Measurements from ENCODE around the gene MRPS31. TPM values are rescaled to one million over a fixed set of nuclear protein-coding genes. Genes with fewer than 3 reads are reported as not detected.

Gene MRPS31
- total RNA-seq, 4 donors from 2014 or later, result 26.9 to 34.9 (median 32.3) TPM

DNA sequence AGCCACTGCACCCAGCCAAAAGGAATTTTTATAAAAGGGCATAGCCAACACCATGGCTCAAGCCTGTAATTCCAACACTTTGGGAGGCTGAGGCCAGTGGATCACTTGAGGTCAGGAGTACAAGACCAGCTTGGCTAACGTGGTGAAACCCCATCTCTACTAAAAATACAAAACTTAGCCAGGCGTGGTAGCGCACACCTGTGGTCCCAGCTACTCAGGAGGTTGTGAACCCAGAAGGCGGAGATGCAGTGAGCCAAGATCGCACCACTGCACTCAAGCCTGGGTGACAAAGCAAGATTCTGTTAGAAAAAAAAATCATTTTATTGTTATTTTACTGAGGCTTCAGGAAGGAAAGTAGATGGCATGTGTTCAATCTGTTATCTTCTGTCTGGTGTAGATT lies 73.3 kb downstream of the MRPS31 start:
- no peak overlapping the region for H3K4me3 ChIP-seq (replicated peaks in 1 of 3)
- H3K36me3 ChIP-seq, result no peaks in the 10 kb centered on the region
- intact Hi-C loops (cut with DNase I), result no loop called here
- no peaks in the 10 kb centered on the region for H3K9me3 ChIP-seq
- no peak for TF ChIP-seq POLR2A (IDR thresholded peaks at IDR 0.05)
- TF ChIP-seq, protein P1, sequence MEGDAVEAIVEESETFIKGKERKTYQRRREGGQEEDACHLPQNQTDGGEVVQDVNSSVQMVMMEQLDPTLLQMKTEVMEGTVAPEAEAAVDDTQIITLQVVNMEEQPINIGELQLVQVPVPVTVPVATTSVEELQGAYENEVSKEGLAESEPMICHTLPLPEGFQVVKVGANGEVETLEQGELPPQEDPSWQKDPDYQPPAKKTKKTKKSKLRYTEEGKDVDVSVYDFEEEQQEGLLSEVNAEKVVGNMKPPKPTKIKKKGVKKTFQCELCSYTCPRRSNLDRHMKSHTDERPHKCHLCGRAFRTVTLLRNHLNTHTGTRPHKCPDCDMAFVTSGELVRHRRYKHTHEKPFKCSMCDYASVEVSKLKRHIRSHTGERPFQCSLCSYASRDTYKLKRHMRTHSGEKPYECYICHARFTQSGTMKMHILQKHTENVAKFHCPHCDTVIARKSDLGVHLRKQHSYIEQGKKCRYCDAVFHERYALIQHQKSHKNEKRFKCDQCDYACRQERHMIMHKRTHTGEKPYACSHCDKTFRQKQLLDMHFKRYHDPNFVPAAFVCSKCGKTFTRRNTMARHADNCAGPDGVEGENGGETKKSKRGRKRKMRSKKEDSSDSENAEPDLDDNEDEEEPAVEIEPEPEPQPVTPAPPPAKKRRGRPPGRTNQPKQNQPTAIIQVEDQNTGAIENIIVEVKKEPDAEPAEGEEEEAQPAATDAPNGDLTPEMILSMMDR (IDR thresholded peaks at IDR 0.05), result no peak
- WGBS, 2 donors, result 27 to 43% methylated on average over 5 of the region's 5 CpGs
- peak; percentile 78 to 81 for DNase-seq
- peak overlapping the region in 1 of 3 donors; percentile 28 for H3K27ac ChIP-seq
- H3K27me3 ChIP-seq, result no peaks in the 10 kb centered on the region
- peaks cover 0 to 4% of the 10 kb centered on the region in 2 donors for H3K4me1 ChIP-seq

DNA sequence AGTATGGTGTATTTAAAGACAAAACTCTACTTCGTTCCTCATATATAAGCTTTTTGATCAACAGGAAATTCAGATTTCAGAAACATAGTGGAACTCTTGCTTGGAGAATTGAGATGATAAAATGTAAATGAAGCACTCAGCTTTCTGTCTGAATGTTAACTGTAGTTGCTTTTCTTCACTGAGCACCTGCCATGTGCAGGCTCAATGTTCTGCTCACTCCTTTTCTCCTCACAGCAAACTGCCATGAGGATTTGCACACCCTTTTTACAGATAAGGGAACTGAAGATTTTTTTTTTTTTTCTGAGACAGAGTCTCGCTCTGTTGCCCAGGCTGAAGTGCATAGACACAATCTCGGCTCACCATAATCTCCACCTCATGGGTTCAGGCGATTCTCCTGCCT lies 76.6 kb downstream of the MRPS31 start:
- Histone ChIP-seq H3K27me3 (no peaks in the 10 kb centered on the region), H3K36me3 (no peaks in the 10 kb centered on the region), H3K4me3 (replicated peaks in 1 of 3) (no peak overlapping the region), H3K4me1 (peaks cover 0 to 4% of the 10 kb centered on the region in 2 donors), H3K9me3 (no peaks in the 10 kb centered on the region), H3K27ac (no peak overlapping the region)
- DNase-seq, result no peak
- TF ChIP-seq, protein P1 (IDR thresholded peaks at IDR 0.05), result no peak
- TF ChIP-seq POLR2A (IDR thresholded peaks at IDR 0.05), result no peak
- intact Hi-C loops (cut with DNase I), result no loop called here
- 94 to 96% methylated on average over 4 of the region's 4 CpGs for WGBS, 2 donors

DNA sequence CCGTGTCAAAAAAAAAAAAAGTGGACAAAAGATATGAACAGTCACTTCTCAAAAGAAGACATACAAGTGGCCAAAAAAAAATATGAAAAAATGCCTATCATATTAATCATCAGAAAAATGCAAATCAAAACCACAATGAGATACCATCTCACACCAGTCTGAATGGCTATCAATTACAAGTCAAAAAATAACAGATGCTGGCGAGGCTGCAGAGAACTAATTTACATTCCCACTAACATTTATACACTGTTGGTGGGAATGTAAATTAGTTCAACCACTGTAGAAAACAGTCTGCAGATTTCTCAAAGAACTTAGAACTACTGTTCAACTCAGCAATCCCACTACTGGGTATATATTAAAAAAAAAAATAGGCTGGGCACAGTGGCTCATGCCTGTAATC lies 78.0 kb downstream of the MRPS31 start:
- 79 to 81% methylated on average over 2 of the region's 2 CpGs for WGBS, 2 donors

DNA sequence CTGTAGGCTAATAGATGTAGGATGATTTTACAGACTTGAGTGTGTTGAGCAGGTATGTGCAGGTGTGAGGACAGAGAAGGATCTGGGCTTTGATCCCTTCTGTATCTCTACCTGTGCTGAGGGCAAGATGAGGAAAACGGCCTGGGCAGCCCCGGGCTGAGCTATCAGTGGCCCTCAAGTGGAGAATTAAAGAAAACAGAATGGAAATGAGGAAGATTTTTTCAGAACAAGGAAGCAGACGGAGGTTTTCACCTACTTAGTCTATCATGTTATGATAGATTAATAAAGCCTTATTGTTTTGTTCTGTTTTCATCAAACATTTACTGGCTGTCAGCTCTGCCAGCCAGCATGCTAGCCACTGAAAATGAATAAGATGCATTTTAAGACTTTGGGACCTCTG lies 82.2 kb downstream of the MRPS31 start:
- no peak for DNase-seq
- Histone ChIP-seq H3K4me1 (no peaks in the 10 kb centered on the region), H3K4me3 (replicated peaks in 1 of 3) (no peak overlapping the region), H3K9me3 (no peaks in the 10 kb centered on the region), H3K36me3 (no peaks in the 10 kb centered on the region), H3K27me3 (no peaks in the 10 kb centered on the region), H3K27ac (no peak overlapping the region)
- TF ChIP-seq, protein P1 (IDR thresholded peaks at IDR 0.05), result no peak
- TF ChIP-seq POLR2A (IDR thresholded peaks at IDR 0.05), result no peak
- 44 to 61% methylated on average over 3 of the region's 3 CpGs for WGBS, 2 donors
- intact Hi-C loops (cut with DNase I), result loop anchor here (10.0 kb wide), 2 partner anchors 744 to 1004 kb away; no protein-coding TSS in a partner anchor

More for the DNA sequence above, 78.0 kb downstream of the MRPS31 start:
- DNase-seq, result no peak
- intact Hi-C loops (cut with DNase I), result no loop called here
- H3K4me3 ChIP-seq (replicated peaks in 1 of 3), result no peak overlapping the region
- no peaks in the 10 kb centered on the region for H3K9me3 ChIP-seq
- H3K36me3 ChIP-seq, result no peaks in the 10 kb centered on the region
- peaks cover 0 to 2% of the 10 kb centered on the region in 2 donors for H3K4me1 ChIP-seq
- TF ChIP-seq POLR2A (IDR thresholded peaks at IDR 0.05), result no peak
- TF ChIP-seq, protein P1 (IDR thresholded peaks at IDR 0.05), result no peak
- H3K27ac ChIP-seq, result no peak overlapping the region
- H3K27me3 ChIP-seq, result no peaks in the 10 kb centered on the region

DNA sequence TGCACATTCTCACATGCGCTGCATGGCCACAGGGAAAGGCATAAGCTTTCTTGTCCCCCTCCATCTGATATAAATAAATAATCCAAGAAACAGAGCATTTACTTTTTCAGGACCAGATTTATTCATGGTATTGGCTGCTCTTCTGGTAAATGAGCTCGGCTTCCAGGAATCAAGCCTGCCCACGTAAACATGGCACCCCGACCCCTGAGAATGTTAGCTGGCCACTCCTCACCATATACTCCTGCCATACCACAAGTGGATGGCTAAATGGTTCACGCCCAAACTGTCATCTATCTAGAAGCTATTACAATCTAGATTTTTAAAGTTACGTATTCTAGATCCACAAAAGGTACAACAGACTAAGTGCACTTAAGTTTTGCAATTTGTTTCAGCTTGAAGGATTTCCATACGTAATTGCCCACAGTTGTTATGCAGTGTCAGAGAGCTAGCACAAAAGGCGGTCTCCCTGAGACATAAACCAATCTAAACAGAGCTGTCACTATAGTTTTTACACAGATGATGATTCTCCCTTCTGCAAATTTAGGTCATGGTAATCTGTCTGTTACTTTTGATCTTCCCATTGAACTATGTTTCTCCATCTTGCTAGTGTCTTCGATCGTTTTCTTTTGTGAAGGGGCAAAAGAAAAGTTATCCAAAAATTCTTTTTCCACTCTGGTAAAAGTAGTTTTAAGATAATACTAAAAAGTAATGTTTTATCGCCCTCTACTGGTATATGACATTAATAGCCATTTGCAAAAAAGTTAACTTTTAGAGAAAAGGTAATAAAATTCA lies 88.3 kb downstream of the MRPS31 start:
- DNase-seq, result no peak
- no peaks in the 10 kb centered on the region for H3K9me3 ChIP-seq
- no peak overlapping the region for H3K4me3 ChIP-seq (replicated peaks in 1 of 3)
- WGBS, 2 donors, result 59 to 60% methylated on average over 11 of the region's 11 CpGs
- intact Hi-C loops (cut with DNase I), result loop anchor here (5.0 to 10.0 kb wide), 3 partner anchors 615 to 998 kb away; no protein-coding TSS in a partner anchor
- no peaks in the 10 kb centered on the region for H3K27me3 ChIP-seq
- TF ChIP-seq POLR2A (IDR thresholded peaks at IDR 0.05), result no peak
- TF ChIP-seq, protein P1 (IDR thresholded peaks at IDR 0.05), result peak in 5 of 6 experiments; percentile 25 to 79 (median 63)
- H3K4me1 ChIP-seq, result peaks cover 0 to 8% of the 10 kb centered on the region in 2 donors
- no peak overlapping the region for H3K27ac ChIP-seq
- no peaks in the 10 kb centered on the region for H3K36me3 ChIP-seq

All from thyroid gland (tissue), 4 donors.